Vagina (tissue), 2 donors: ENCODE measurements around the gene HMCN1. TPM values are rescaled to one million over a fixed set of nuclear protein-coding genes. Genes with fewer than 3 reads are reported as not detected.

Experiments used
- DNase-seq, 2 donors: peaks; one replicate each; pipeline ENCODE4 v3.0.0-alpha.2; 2017; ENCODE audit errors: extremely low spot score in 2 of 2
- H3K27ac ChIP-seq: fragments of 200-600 bp; sonication (generic); one replicate; pipeline ENCODE4 v1.5.1; 2019
- H3K27me3 ChIP-seq: fragments of 200-600 bp; sonication (generic); one replicate; pipeline ENCODE4 v1.5.1; 2019
- H3K36me3 ChIP-seq, 2 donors: fragments of 200-600 bp; sonication (generic); one replicate each; pipeline ENCODE4 v1.5.1; 2017 to 2019
- H3K4me1 ChIP-seq: fragments of 200-600 bp; sonication (generic); one replicate; pipeline ENCODE4 v1.5.1; 2019
- H3K4me3 ChIP-seq, 2 donors: fragments of 200-600 bp; sonication (generic); 1 replicate in 1 of 2; 2 replicates in 1 of 2; pipeline ENCODE4 v1.5.1; 2016 to 2019
- H3K9me3 ChIP-seq: fragments of 200-600 bp; sonication (generic); one replicate; pipeline ENCODE4 v1.5.1; 2019
- POLR2A ChIP-seq, 2 donors: fragments of 450-650 bp; IDR thresholded peaks; one replicate each; pipeline ENCODE4 v1.6.1; 2017; ENCODE audit warnings: antibody characterized with exemption in 2 of 2, mild to moderate bottlenecking in 2 of 2, moderate library complexity in 2 of 2
- POLR2AphosphoS5 ChIP-seq, 2 donors: sonication (generic); formaldehyde crosslinking; IDR thresholded peaks; one replicate each; pipeline ENCODE4 v1.9.0; 2017; ENCODE audit warnings: antibody characterized with exemption in 2 of 2, mild to moderate bottlenecking in 2 of 2, low read depth in 1 of 2; ENCODE audit not compliant: insufficient read depth in 1 of 2
- intact Hi-C: fragments of 100-400 bp; cut with DNase I; formaldehyde crosslinking; loops from one replicate; pipeline ENCODE4 v1.15.1; 2023
- total RNA-seq: library from RNA; depleted of rRNA; stranded (reverse); fragments of >200 nt; gene quantifications from one replicate; pipeline ENCODE4 v1.2.3, GENCODE V29; 2016
- TF ChIP-seq, protein P1 (sequence below), 3 experiments: fragments of 450-650 bp in 2 of 3; fragments of 200-600 bp in 1 of 3; sonication (generic) in 1 of 3; IDR thresholded peaks; one replicate each; pipeline ENCODE4 v1.5.1; 2017 to 2019; ENCODE audit warnings: antibody characterized with exemption in 3 of 3, mild to moderate bottlenecking in 2 of 3, moderate library complexity in 2 of 3

The HMCN1 gene
- total RNA-seq, 1 donor from 2014 or later: 10.6 TPM

DNA sequence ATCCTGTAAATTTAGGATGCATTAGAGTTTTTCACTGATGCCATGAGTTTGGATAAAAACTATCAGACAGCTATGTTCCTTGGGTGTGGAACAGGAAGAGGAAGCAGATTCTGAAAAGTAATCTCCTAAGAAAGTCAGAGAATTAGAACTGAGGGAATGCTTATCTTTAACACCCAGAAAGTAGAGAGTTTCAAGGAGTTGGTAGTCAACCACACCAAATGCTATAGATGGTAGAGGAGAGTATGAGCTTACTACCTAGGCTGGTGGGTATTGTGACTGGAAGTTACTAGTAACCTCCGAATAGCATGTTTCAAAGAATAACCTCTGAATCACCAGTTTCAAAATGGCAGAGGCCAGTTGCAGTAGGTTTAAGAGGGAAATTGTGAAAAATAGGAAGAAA lies 288.0 kb downstream of the HMCN1 start:
- H3K9me3 ChIP-seq: no peaks in the 10 kb centered on the region
- intact Hi-C loops: no loop called here
- DNase-seq: no peak
- no peak overlapping the region for H3K4me3 ChIP-seq
- no peaks in the 10 kb centered on the region for H3K27me3 ChIP-seq
- no peaks in the 10 kb centered on the region for H3K36me3 ChIP-seq
- no peak overlapping the region for H3K27ac ChIP-seq
- H3K4me1 ChIP-seq: no peaks in the 10 kb centered on the region
- TF ChIP-seq POLR2AphosphoS5 (IDR thresholded peaks at IDR 0.05; ENCODE audit: insufficient read depth in 1 of 2, low read depth in 1 of 2) (no peak), POLR2A (IDR thresholded peaks at IDR 0.05) (no peak)
- TF ChIP-seq, protein P1, sequence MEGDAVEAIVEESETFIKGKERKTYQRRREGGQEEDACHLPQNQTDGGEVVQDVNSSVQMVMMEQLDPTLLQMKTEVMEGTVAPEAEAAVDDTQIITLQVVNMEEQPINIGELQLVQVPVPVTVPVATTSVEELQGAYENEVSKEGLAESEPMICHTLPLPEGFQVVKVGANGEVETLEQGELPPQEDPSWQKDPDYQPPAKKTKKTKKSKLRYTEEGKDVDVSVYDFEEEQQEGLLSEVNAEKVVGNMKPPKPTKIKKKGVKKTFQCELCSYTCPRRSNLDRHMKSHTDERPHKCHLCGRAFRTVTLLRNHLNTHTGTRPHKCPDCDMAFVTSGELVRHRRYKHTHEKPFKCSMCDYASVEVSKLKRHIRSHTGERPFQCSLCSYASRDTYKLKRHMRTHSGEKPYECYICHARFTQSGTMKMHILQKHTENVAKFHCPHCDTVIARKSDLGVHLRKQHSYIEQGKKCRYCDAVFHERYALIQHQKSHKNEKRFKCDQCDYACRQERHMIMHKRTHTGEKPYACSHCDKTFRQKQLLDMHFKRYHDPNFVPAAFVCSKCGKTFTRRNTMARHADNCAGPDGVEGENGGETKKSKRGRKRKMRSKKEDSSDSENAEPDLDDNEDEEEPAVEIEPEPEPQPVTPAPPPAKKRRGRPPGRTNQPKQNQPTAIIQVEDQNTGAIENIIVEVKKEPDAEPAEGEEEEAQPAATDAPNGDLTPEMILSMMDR (IDR thresholded peaks at IDR 0.05): no peak

DNA sequence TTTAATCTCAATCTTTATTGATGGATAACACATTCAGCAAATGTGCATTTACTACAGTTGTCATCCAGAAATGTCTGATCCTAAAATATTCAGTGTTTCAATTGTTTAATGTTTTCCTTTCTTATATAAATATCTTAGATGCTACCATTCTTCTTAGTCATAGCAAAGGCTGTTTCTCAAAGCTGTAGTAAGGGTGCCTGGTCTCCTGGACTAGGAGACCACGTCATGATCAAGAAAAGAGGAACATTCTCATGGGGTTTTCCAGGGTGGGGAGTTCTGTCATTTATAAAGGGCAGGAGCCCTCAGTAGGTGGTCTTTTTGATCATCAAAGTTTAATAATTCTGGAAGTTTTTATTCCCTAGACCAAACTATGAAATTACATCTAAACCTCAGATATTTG lies 292.8 kb downstream of the HMCN1 start:
- TF ChIP-seq POLR2AphosphoS5 (IDR thresholded peaks at IDR 0.05; ENCODE audit: insufficient read depth in 1 of 2, low read depth in 1 of 2): no peak
- TF ChIP-seq POLR2A (IDR thresholded peaks at IDR 0.05): no peak
- TF ChIP-seq, protein P1 (IDR thresholded peaks at IDR 0.05): no peak
- intact Hi-C loops: no loop called here
- H3K27ac ChIP-seq: no peak overlapping the region
- no peak for DNase-seq
- H3K36me3 ChIP-seq: no peaks in the 10 kb centered on the region
- H3K4me3 ChIP-seq: no peak overlapping the region
- H3K9me3 ChIP-seq: peaks cover 4% of the 10 kb centered on the region
- H3K27me3 ChIP-seq: no peaks in the 10 kb centered on the region
- no peaks in the 10 kb centered on the region for H3K4me1 ChIP-seq

DNA sequence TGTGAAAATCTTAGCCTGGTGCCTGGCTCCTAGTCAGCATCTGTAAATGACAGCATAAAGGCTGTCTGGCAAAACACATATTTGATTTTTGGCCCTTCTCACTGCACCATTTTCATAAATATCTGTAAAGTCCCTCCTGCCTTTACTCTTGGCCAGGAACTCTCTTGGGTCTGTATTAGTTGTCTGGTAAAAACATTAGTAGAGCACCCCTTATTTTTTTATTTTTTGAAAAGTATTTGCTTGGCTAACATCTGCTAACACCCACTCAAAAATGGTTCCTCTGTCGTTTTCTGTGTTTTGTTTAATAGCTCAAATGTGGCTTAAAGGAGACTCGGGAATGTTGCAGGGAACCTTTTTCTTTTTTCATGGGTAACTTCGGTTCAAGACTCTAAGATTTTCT lies 293.4 kb downstream of the HMCN1 start:
- H3K36me3 ChIP-seq: no peaks in the 10 kb centered on the region
- H3K27ac ChIP-seq: no peak overlapping the region
- H3K9me3 ChIP-seq: peaks cover 4% of the 10 kb centered on the region
- H3K4me3 ChIP-seq: no peak overlapping the region
- no peaks in the 10 kb centered on the region for H3K4me1 ChIP-seq
- no peak for DNase-seq
- intact Hi-C loops: no loop called here
- H3K27me3 ChIP-seq: no peaks in the 10 kb centered on the region
- no peak for TF ChIP-seq POLR2A (IDR thresholded peaks at IDR 0.05)
- TF ChIP-seq POLR2AphosphoS5 (IDR thresholded peaks at IDR 0.05; ENCODE audit: insufficient read depth in 1 of 2, low read depth in 1 of 2): no peak
- TF ChIP-seq, protein P1 (IDR thresholded peaks at IDR 0.05): no peak

DNA sequence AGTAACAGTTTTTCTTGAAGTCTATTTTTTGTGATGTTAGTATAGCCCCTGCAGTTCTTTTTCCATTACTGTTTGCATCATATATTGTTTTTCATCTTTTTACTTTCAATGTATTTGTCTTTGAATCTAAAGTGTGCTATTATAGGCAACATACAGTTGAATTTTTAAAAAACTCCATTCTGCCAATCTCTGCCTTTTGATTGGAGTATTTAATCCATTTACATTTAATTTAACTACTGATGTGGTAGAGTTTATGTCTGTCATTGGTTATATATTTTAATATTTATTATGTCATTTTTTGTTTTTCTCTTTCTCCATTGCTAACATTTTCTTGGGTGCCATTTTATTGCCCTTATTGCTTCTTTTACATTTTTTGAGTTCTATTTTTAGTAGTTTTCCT lies 296.3 kb downstream of the HMCN1 start:
- Histone ChIP-seq H3K27ac (no peak overlapping the region), H3K4me3 (no peak overlapping the region), H3K27me3 (no peaks in the 10 kb centered on the region), H3K4me1 (no peaks in the 10 kb centered on the region), H3K36me3 (no peaks in the 10 kb centered on the region), H3K9me3 (peaks cover 4% of the 10 kb centered on the region)
- TF ChIP-seq, protein P1 (IDR thresholded peaks at IDR 0.05): no peak
- TF ChIP-seq POLR2A (IDR thresholded peaks at IDR 0.05) (no peak), POLR2AphosphoS5 (IDR thresholded peaks at IDR 0.05; ENCODE audit: insufficient read depth in 1 of 2, low read depth in 1 of 2) (no peak)
- DNase-seq: no peak
- intact Hi-C loops: no loop called here

DNA sequence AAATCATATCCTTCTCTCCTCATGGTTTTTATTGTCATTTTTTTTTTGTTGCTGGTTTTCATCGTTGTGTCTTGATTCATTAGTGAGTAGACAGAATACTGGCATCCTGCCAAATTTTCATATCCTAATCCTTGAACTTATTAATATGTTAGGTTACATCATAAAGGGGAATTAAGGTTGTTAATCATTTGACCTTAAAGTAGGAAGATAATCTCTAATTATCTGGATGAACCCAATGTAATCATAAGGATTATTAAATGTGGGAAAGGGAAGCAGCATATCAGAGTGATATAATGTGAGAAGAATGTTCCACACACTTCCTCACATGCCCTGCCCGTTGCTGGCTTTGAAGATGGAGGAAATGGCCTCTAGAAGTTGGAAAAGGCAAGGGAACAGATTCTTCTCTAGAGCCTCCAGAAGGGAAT lies 299.7 kb downstream of the HMCN1 start:
- Histone ChIP-seq H3K4me3 (no peak overlapping the region), H3K36me3 (no peaks in the 10 kb centered on the region), H3K4me1 (no peaks in the 10 kb centered on the region), H3K27me3 (no peaks in the 10 kb centered on the region), H3K9me3 (peaks cover 4% of the 10 kb centered on the region), H3K27ac (no peak overlapping the region)
- TF ChIP-seq POLR2A (IDR thresholded peaks at IDR 0.05) (no peak), POLR2AphosphoS5 (IDR thresholded peaks at IDR 0.05; ENCODE audit: insufficient read depth in 1 of 2, low read depth in 1 of 2) (no peak)
- TF ChIP-seq, protein P1 (IDR thresholded peaks at IDR 0.05): no peak
- no peak for DNase-seq
- intact Hi-C loops: no loop called here
